ENCODE data around the gene LARGE1.

LARGE1 gene

DNA sequence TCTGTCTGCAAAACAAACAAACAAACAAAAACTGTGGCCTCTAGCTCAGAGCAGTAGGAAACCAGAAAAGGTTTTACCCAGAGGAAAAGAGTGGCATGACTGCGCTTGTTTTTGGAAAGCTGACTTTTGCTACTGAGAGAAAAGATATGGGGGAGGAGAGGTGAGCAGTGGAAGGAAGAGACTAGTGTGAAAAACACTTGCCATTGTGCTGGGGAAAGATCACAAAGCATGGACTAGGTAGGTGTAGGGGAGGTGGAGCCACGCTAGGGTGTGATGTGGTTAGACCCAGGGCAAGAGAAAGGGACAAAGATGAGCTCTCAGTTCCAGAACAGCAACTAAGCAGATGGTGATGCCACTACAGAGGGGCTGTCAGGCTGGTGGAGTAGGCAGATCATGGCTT lies 319.2 kb downstream of the LARGE1 start:
- TF ChIP-seq REST (IDR thresholded peaks at IDR 0.05; ENCODE audit: insufficient read depth in 1 of 2, low read depth in 2 of 2, low read length in 2 of 2) (no peak), POLR2AphosphoS5 (IDR thresholded peaks at IDR 0.05; ENCODE audit: low read depth, low read length) (no peak), SIN3A (IDR thresholded peaks at IDR 0.05; ENCODE audit: borderline replicate concordance, insufficient read depth, low read length) (no peak), TAF1 (IDR thresholded peaks at IDR 0.05; ENCODE audit: borderline replicate concordance, insufficient read depth, low read length) (no peak), FOXP2 (optimal IDR thresholded peaks at IDR 0.05; ENCODE audit: borderline replicate concordance, extremely low read depth, extremely low read length, insufficient read depth) (no peak)

- no peak for TF ChIP-seq POLR2AphosphoS5 (IDR thresholded peaks at IDR 0.05; ENCODE audit: low read depth, low read length)
- no peak for TF ChIP-seq FOXP2 (optimal IDR thresholded peaks at IDR 0.05; ENCODE audit: borderline replicate concordance, extremely low read depth, extremely low read length, insufficient read depth)
- no peak for TF ChIP-seq REST (IDR thresholded peaks at IDR 0.05; ENCODE audit: insufficient read depth in 1 of 2, low read depth in 2 of 2, low read length in 2 of 2)
- no peak for TF ChIP-seq SIN3A (IDR thresholded peaks at IDR 0.05; ENCODE audit: borderline replicate concordance, insufficient read depth, low read length)
- no peak for TF ChIP-seq TAF1 (IDR thresholded peaks at IDR 0.05; ENCODE audit: borderline replicate concordance, insufficient read depth, low read length)
These were observed 319.7 kb downstream of the LARGE1 start for GRCh38 chr22:33600595-33600994.

DNA sequence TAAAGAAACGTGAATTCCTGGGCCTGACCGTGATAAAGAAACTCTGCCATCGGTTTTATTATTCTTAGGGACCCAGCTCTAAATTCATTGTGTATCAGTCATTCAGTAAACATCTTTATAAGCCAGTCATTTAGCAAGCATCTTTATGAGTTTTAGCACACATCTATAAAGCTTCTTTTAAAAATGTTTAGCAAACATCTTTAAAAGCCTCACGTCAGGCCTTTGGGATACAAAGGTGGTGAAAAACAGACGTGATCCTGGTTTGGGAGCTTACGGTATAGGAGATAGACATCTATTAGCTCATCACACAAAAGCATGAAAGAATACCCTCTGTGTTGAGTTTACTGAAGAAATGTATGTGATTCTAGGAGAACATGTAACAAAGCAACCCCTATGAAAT lies 320.2 kb downstream of the LARGE1 start:
- TF ChIP-seq SIN3A (IDR thresholded peaks at IDR 0.05; ENCODE audit: borderline replicate concordance, insufficient read depth, low read length), result no peak
- no peak for TF ChIP-seq POLR2AphosphoS5 (IDR thresholded peaks at IDR 0.05; ENCODE audit: low read depth, low read length)
- TF ChIP-seq FOXP2 (optimal IDR thresholded peaks at IDR 0.05; ENCODE audit: borderline replicate concordance, extremely low read depth, extremely low read length, insufficient read depth), result no peak
- TF ChIP-seq TAF1 (IDR thresholded peaks at IDR 0.05; ENCODE audit: borderline replicate concordance, insufficient read depth, low read length), result no peak
- no peak for TF ChIP-seq REST (IDR thresholded peaks at IDR 0.05; ENCODE audit: insufficient read depth in 1 of 2, low read depth in 2 of 2, low read length in 2 of 2)

- TF ChIP-seq REST (IDR thresholded peaks at IDR 0.05; ENCODE audit: insufficient read depth in 1 of 2, low read depth in 2 of 2, low read length in 2 of 2), result no peak
- no peak for TF ChIP-seq TAF1 (IDR thresholded peaks at IDR 0.05; ENCODE audit: borderline replicate concordance, insufficient read depth, low read length)
- no peak for TF ChIP-seq FOXP2 (optimal IDR thresholded peaks at IDR 0.05; ENCODE audit: borderline replicate concordance, extremely low read depth, extremely low read length, insufficient read depth)
- TF ChIP-seq SIN3A (IDR thresholded peaks at IDR 0.05; ENCODE audit: borderline replicate concordance, insufficient read depth, low read length), result no peak
- TF ChIP-seq POLR2AphosphoS5 (IDR thresholded peaks at IDR 0.05; ENCODE audit: low read depth, low read length), result no peak
These were observed 320.7 kb downstream of the LARGE1 start for GRCh38 chr22:33599596-33599995.

GRCh38 chr22:33598821-33599220 lies 321.5 kb downstream of the LARGE1 start:
- no peak for TF ChIP-seq POLR2AphosphoS5 (IDR thresholded peaks at IDR 0.05; ENCODE audit: low read depth, low read length)
- no peak for TF ChIP-seq TAF1 (IDR thresholded peaks at IDR 0.05; ENCODE audit: borderline replicate concordance, insufficient read depth, low read length)
- TF ChIP-seq SIN3A (IDR thresholded peaks at IDR 0.05; ENCODE audit: borderline replicate concordance, insufficient read depth, low read length), result no peak
- TF ChIP-seq REST (IDR thresholded peaks at IDR 0.05; ENCODE audit: insufficient read depth in 1 of 2, low read depth in 2 of 2, low read length in 2 of 2), result no peak
- no peak for TF ChIP-seq FOXP2 (optimal IDR thresholded peaks at IDR 0.05; ENCODE audit: borderline replicate concordance, extremely low read depth, extremely low read length, insufficient read depth)
